K562 (cell line): Measurements from ENCODE around the gene KMT2A. TPM values are rescaled to one million over a fixed set of nuclear protein-coding genes. Genes with fewer than 3 reads are reported as not detected.

ENCODE experiments used
- CBX8 ChIP-seq: fragments of 200-600 bp; sonication (generic); IDR thresholded peaks from 2 replicates; pipeline ENCODE4 v1.6.1; 2012; ENCODE audit warnings: borderline replicate concordance, mixed run types, low read depth, mild to moderate bottlenecking, moderate library complexity, mixed read lengths, low read length, control low read depth, inconsistent platforms; ENCODE audit not compliant: poor library complexity, severe bottlenecking; ENCODE audit errors: extremely low read depth
- ELF4 ChIP-seq: fragments of 450-650 bp; formaldehyde crosslinking; IDR thresholded peaks from 2 replicates; pipeline ENCODE4 v1.4.0; 2022; ENCODE audit warnings: missing genetic modification characterization
- ESRRB ChIP-seq: fragments of 250-450 bp; sonication (Bioruptor Pico); IDR thresholded peaks from 2 replicates; pipeline ENCODE4 v1.5.0; 2020; ENCODE audit warnings: mild to moderate bottlenecking, moderate library complexity, borderline replicate concordance
- FIP1L1 ChIP-seq: fragments of 200-400 bp; formaldehyde crosslinking; IDR thresholded peaks from 2 replicates; pipeline ENCODE4 v1.6.1; 2018; ENCODE audit warnings: mild to moderate bottlenecking, low read depth, low read length; ENCODE audit not compliant: poor library complexity, severe bottlenecking
- FOXA1 ChIP-seq: fragments of 450-650 bp; IDR thresholded peaks from 2 replicates; pipeline ENCODE4 v1.6.1; 2016; ENCODE audit warnings: mild to moderate bottlenecking, borderline replicate concordance
- GABPA ChIP-seq: fragments of 200-800 bp; sonication (Bioruptor generic); conservative IDR thresholded peaks from 2 replicates; pipeline ENCODE4 v1.6.1; 2016; ENCODE audit warnings: low read depth, missing genetic modification characterization, missing compliant biosample characterization
- HDGF ChIP-seq: fragments of 450-650 bp; IDR thresholded peaks from 2 replicates; pipeline ENCODE4 v1.6.1; 2016
- HSF4 ChIP-seq: fragments of 250-450 bp; sonication (Bioruptor Pico); IDR thresholded peaks from 2 replicates; pipeline ENCODE4 v2.1.2; 2022; ENCODE audit warnings: mild to moderate bottlenecking, moderate library complexity, borderline replicate concordance
- IFI16 ChIP-seq: fragments of 250-450 bp; sonication (Bioruptor Pico); IDR thresholded peaks from 2 replicates; pipeline ENCODE4 v2.1.2; 2022; ENCODE audit warnings: mild to moderate bottlenecking, inconsistent platforms
- MAZ ChIP-seq, 2 experiments: fragments of 450-650 bp in 1 of 2; sonication (generic) in 1 of 2; formaldehyde crosslinking; IDR thresholded peaks in 1 of 2; conservative IDR thresholded peaks in 1 of 2; 2 replicates each; pipeline versions ENCODE4 v1.4.0 to v1.5.0; 2020; ENCODE audit warnings: mild to moderate bottlenecking in 1 of 2, missing genetic modification reagents in 1 of 2
- POLR3A ChIP-seq: IDR thresholded peaks from 2 replicates; pipeline ENCODE4 v1.6.1; 2011; ENCODE audit warnings: borderline replicate concordance, mild to moderate bottlenecking, moderate library complexity; ENCODE audit not compliant: insufficient read length, insufficient read depth; ENCODE audit errors: extremely low read depth
- SMAD4 ChIP-seq: fragments of 250-450 bp; sonication (Bioruptor Pico); conservative IDR thresholded peaks from 2 replicates; pipeline ENCODE4 v1.8.0; 2021; ENCODE audit warnings: inconsistent platforms, mild to moderate bottlenecking, moderate library complexity
- SNIP1 ChIP-seq: fragments of 450-650 bp; IDR thresholded peaks from 2 replicates; pipeline ENCODE4 v1.7.1; 2017; ENCODE audit warnings: low read depth, mild to moderate bottlenecking
- ZC3H4 ChIP-seq: sonication (generic); formaldehyde crosslinking; IDR thresholded peaks from 2 replicates; pipeline ENCODE4 v1.9.0; 2021; ENCODE audit warnings: missing genetic modification reagents, borderline replicate concordance
- ZNF165 ChIP-seq: fragments of 250-450 bp; sonication (Bioruptor Pico); IDR thresholded peaks from 2 replicates; pipeline ENCODE4 v1.4.0; 2020; ENCODE audit warnings: borderline replicate concordance
- ZNF584 ChIP-seq: fragments of 200-800 bp; sonication (Bioruptor generic); IDR thresholded peaks from 2 replicates; pipeline ENCODE4 v1.6.1; 2016; ENCODE audit warnings: low read depth, mild to moderate bottlenecking, missing genetic modification characterization, missing compliant biosample characterization
- polyA plus RNA-seq, 8 experiments: library from polyadenylated mRNA; depleted of rRNA in 4 of 8; stranded (reverse) in 5 of 8; unstranded in 3 of 8; fragments of >200 nt; fragmentation: Nextera tagmentation in 2 of 8; fragmentation: Illumina TruSeq in 1 of 8; extraction: Ambion mirVana in 2 of 8; extraction: Trizol in 1 of 8; gene quantifications; 2 replicates each; pipeline versions ENCODE4 v1.2.1 to v1.2.3, GENCODE V29; 2011 to 2014; ENCODE audit warnings: inconsistent platforms in 1 of 8, missing spikeins in 1 of 8
- total RNA-seq, 7 experiments: library from RNA; depleted of rRNA in 6 of 7; stranded (reverse); fragments of >200 nt in 6 of 7; fragmentation: Illumina TruSeq in 2 of 7; extraction: Trizol in 2 of 7; gene quantifications; 2 replicates each; pipeline versions ENCODE4 v1.2.1 to v1.2.3, GENCODE V29; 2011 to 2021; ENCODE audit warnings: low replicate concordance in 1 of 7
- TF ChIP-seq, protein P1 (sequence below): fragments of 450-650 bp; IDR thresholded peaks from 2 replicates; pipeline ENCODE4 v1.6.1; 2016; ENCODE audit warnings: antibody characterized with exemption
- TF ChIP-seq, protein P2 (sequence below), 2 experiments: fragments of 450-650 bp; formaldehyde crosslinking in 1 of 2; IDR thresholded peaks; 2 replicates each; pipeline versions ENCODE4 v1.4.0 to v1.6.1; 2014 to 2020; ENCODE audit warnings: mild to moderate bottlenecking in 2 of 2, borderline replicate concordance in 1 of 2, low read depth in 1 of 2

KMT2A gene
- total and polyA plus RNA-seq, 9 of the 15 experiments (the other 6 are each of a cell fraction or from before 2014, with no cell fraction given), result 9.6 to 59.9 (median 32.6) TPM

DNA sequence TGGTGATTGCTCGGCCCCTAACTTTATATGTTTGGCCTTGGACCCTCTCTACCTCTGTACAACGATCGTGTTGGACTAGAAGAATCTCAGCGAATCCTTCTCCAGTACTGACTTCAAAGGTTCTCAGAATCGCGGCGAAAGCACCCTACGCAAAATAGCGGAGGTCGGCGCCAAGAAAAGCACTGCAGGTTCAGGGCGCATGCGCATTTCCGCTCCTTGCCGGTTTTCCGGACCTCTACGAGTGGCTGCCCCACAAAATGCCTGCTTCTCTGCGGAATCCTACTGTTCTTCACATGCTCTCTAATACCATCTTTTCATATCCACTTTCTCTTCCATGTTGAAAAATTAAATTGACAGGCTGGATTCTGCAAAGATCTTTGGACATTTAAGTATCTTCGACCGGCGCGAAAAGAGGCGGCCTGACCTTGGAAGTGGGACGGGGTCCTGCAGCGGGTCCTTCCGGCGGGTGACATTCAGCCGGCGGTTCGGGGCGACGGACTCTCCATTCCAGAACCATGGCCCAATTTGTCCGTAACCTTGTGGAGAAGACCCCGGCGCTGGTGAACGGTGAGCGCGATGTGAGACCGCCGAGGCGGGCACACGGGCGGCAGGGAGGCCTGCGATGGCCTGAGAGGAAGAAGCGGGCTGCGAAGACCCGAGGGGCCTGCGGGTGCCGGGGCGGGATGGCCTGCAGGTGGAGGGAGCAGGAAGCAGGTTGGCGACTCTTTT, 35.0 kb upstream of the KMT2A start, which contains the start of gene ATP5MG (continued):
- TF ChIP-seq POLR3A, result no peak
- TF ChIP-seq, protein P1, sequence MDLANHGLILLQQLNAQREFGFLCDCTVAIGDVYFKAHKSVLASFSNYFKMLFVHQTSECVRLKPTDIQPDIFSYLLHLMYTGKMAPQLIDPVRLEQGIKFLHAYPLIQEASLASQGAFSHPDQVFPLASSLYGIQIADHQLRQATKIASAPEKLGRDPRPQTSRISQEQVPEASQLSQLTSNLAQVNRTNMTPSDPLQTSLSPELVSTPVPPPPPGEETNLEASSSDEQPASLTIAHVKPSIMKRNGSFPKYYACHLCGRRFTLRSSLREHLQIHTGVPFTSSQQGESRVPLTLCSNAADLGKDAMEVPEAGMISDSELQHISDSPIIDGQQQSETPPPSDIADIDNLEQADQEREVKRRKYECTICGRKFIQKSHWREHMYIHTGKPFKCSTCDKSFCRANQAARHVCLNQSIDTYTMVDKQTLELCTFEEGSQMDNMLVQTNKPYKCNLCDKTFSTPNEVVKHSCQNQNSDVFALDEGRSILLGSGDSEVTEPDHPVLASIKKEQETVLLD, result peak; percentile 86
- no peak for TF ChIP-seq IFI16 (CRISPR knock-in tag)
- no peak for TF ChIP-seq CBX8
- TF ChIP-seq SMAD4 (CRISPR knock-in tag), result 0 out of 2 replicates have a peak, but pooled peaks have one; percentile 7
- peak; percentile 78 for TF ChIP-seq GABPA (tag)
- no peak for TF ChIP-seq ZNF584
- TF ChIP-seq ZNF165 (CRISPR knock-in tag), result no peak
- no peak for TF ChIP-seq SNIP1
- TF ChIP-seq ELF4 (CRISPR knock-in tag), result no peak
- TF ChIP-seq, protein P2, sequence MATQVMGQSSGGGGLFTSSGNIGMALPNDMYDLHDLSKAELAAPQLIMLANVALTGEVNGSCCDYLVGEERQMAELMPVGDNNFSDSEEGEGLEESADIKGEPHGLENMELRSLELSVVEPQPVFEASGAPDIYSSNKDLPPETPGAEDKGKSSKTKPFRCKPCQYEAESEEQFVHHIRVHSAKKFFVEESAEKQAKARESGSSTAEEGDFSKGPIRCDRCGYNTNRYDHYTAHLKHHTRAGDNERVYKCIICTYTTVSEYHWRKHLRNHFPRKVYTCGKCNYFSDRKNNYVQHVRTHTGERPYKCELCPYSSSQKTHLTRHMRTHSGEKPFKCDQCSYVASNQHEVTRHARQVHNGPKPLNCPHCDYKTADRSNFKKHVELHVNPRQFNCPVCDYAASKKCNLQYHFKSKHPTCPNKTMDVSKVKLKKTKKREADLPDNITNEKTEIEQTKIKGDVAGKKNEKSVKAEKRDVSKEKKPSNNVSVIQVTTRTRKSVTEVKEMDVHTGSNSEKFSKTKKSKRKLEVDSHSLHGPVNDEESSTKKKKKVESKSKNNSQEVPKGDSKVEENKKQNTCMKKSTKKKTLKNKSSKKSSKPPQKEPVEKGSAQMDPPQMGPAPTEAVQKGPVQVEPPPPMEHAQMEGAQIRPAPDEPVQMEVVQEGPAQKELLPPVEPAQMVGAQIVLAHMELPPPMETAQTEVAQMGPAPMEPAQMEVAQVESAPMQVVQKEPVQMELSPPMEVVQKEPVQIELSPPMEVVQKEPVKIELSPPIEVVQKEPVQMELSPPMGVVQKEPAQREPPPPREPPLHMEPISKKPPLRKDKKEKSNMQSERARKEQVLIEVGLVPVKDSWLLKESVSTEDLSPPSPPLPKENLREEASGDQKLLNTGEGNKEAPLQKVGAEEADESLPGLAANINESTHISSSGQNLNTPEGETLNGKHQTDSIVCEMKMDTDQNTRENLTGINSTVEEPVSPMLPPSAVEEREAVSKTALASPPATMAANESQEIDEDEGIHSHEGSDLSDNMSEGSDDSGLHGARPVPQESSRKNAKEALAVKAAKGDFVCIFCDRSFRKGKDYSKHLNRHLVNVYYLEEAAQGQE (IDR thresholded peaks at IDR 0.05; ENCODE audit: borderline replicate concordance), result no peak; the same call in 1 of the 2 replicates
- TF ChIP-seq, protein P2 (CRISPR knock-in tag; IDR thresholded peaks at IDR 0.05; ENCODE audit: low read depth), result no peak
- no peak for TF ChIP-seq FOXA1
- TF ChIP-seq ZC3H4 (CRISPR knock-in tag), result no peak
- TF ChIP-seq HDGF, result no peak
- no peak for TF ChIP-seq FIP1L1
- TF ChIP-seq ESRRB, result no peak
- TF ChIP-seq MAZ (CRISPR knock-in tag; conservative IDR thresholded peaks at IDR 0.05 in 1 of 2, IDR thresholded peaks at IDR 0.05 in 1 of 2), result peak; percentile 21 to 45; a peak in 2 of 4 replicates
- TF ChIP-seq HSF4, result no peak
